Measurements from ENCODE around the gene ITGA11.

GRCh38 chr15:68431792-68432401, at the start of gene ITGA11:
- no peak for TF ChIP-seq CTCF (conservative IDR thresholded peaks at IDR 0.05; ENCODE audit: low read depth, low read length)
- TF ChIP-seq EZH2 (IDR thresholded peaks at IDR 0.05; ENCODE audit: low read length, unreplicated experiment) = no peak

All from PC-3 (cell line).